Measurements from ENCODE around the gene IL2RA. TPM values are rescaled to one million over a fixed set of nuclear protein-coding genes. Genes with fewer than 3 reads are reported as not detected.

The IL2RA gene
- total and polyA plus RNA-seq, 2 donors from 2014 or later, result 0.54 to 11.9 TPM

- Histone ChIP-seq H3K9me3 (ENCODE audit: control insufficient read depth in 2 of 3, insufficient read depth in 1 of 3, low read length in 3 of 3) (no peaks in the 10 kb centered on the region), H3K27me3 (ENCODE audit: control insufficient read depth, insufficient read depth, low read length) (no peaks in the 10 kb centered on the region), H3K36me3 (ENCODE audit: control insufficient read depth in 2 of 3, insufficient read depth in 3 of 3, low read length in 3 of 3) (peaks cover 2 to 18% (median 4%) of the 10 kb centered on the region in 3 donors), H3K4me3 (ENCODE audit: low read length in 3 of 3) (no peak overlapping the region), H3K27ac (ENCODE audit: low read depth in 2 of 2, low read length in 2 of 2) (no peak overlapping the region), H3K9ac (ENCODE audit: low read length in 3 of 3) (no peak overlapping the region), H3K4me1 (ENCODE audit: control insufficient read depth in 2 of 3, insufficient read depth in 2 of 3, low read depth in 1 of 3, low read length in 3 of 3) (no peaks in the 10 kb centered on the region)
- intact Hi-C loops (cut with DNase I), result no loop called here
- DNase-seq (no peak), FAIRE-seq (no peak)
- no peak for TF ChIP-seq CTCF (IDR thresholded peaks at IDR 0.05; ENCODE audit: borderline replicate concordance, extremely low read depth, insufficient read depth)
These were observed 40.0 kb upstream of the IL2RA start for GRCh38 chr10:6102128-6102527.

GRCh38 chr10:6101181-6101580 lies 39.0 kb upstream of the IL2RA start:
- DNase-seq (peak in 3 of 5 donors; percentile 49 to 69 (median 66)), FAIRE-seq (no peak)
- intact Hi-C loops (cut with DNase I), result no loop called here
- Histone ChIP-seq H3K36me3 (ENCODE audit: control insufficient read depth in 2 of 3, insufficient read depth in 3 of 3, low read length in 3 of 3) (peaks cover 2 to 13% (median 4%) of the 10 kb centered on the region in 3 donors), H3K27me3 (ENCODE audit: control insufficient read depth, insufficient read depth, low read length) (no peaks in the 10 kb centered on the region), H3K27ac (ENCODE audit: low read depth in 2 of 2, low read length in 2 of 2) (no peak overlapping the region), H3K4me1 (ENCODE audit: control insufficient read depth in 2 of 3, insufficient read depth in 2 of 3, low read depth in 1 of 3, low read length in 3 of 3) (no peaks in the 10 kb centered on the region), H3K9ac (ENCODE audit: low read length in 3 of 3) (no peak overlapping the region), H3K9me3 (ENCODE audit: control insufficient read depth in 2 of 3, insufficient read depth in 1 of 3, low read length in 3 of 3) (no peaks in the 10 kb centered on the region), H3K4me3 (ENCODE audit: low read length in 3 of 3) (no peak overlapping the region)
- no peak for TF ChIP-seq CTCF (IDR thresholded peaks at IDR 0.05; ENCODE audit: borderline replicate concordance, extremely low read depth, insufficient read depth)

GRCh38 chr10:6100370-6100769 lies 38.2 kb upstream of the IL2RA start:
- Histone ChIP-seq H3K9ac (ENCODE audit: low read length in 3 of 3) (no peak overlapping the region), H3K27me3 (ENCODE audit: control insufficient read depth, insufficient read depth, low read length) (no peaks in the 10 kb centered on the region), H3K9me3 (ENCODE audit: control insufficient read depth in 2 of 3, insufficient read depth in 1 of 3, low read length in 3 of 3) (no peaks in the 10 kb centered on the region), H3K27ac (ENCODE audit: low read depth in 2 of 2, low read length in 2 of 2) (no peak overlapping the region), H3K4me1 (ENCODE audit: control insufficient read depth in 2 of 3, insufficient read depth in 2 of 3, low read depth in 1 of 3, low read length in 3 of 3) (no peaks in the 10 kb centered on the region), H3K36me3 (ENCODE audit: control insufficient read depth in 2 of 3, insufficient read depth in 3 of 3, low read length in 3 of 3) (peaks cover 2 to 8% (median 2%) of the 10 kb centered on the region in 3 donors), H3K4me3 (ENCODE audit: low read length in 3 of 3) (no peak overlapping the region)
- intact Hi-C loops (cut with DNase I), result no loop called here
- no peak for FAIRE-seq
- no peak for TF ChIP-seq CTCF (IDR thresholded peaks at IDR 0.05; ENCODE audit: borderline replicate concordance, extremely low read depth, insufficient read depth)
- no peak for DNase-seq

GRCh38 chr10:6098156-6098555 lies 36.0 kb upstream of the IL2RA start:
- TF ChIP-seq CTCF (IDR thresholded peaks at IDR 0.05; ENCODE audit: borderline replicate concordance, extremely low read depth, insufficient read depth), result no peak
- DNase-seq, result no peak
- intact Hi-C loops (cut with DNase I), result no loop called here
- Histone ChIP-seq H3K9ac (ENCODE audit: low read length in 3 of 3) (no peak overlapping the region), H3K27me3 (ENCODE audit: control insufficient read depth, insufficient read depth, low read length) (no peaks in the 10 kb centered on the region), H3K27ac (ENCODE audit: low read depth in 2 of 2, low read length in 2 of 2) (no peak overlapping the region), H3K36me3 (ENCODE audit: control insufficient read depth in 2 of 3, insufficient read depth in 3 of 3, low read length in 3 of 3) (peaks cover 2 to 8% (median 2%) of the 10 kb centered on the region in 3 donors), H3K4me3 (ENCODE audit: low read length in 3 of 3) (no peak overlapping the region), H3K4me1 (ENCODE audit: control insufficient read depth in 2 of 3, insufficient read depth in 2 of 3, low read depth in 1 of 3, low read length in 3 of 3) (no peaks in the 10 kb centered on the region), H3K9me3 (ENCODE audit: control insufficient read depth in 2 of 3, insufficient read depth in 1 of 3, low read length in 3 of 3) (no peaks in the 10 kb centered on the region)
- no peak for FAIRE-seq

Measured in kidney (tissue), 14 donors.